ENCODE results near the gene CDC34. TPM values are rescaled to one million over a fixed set of nuclear protein-coding genes. Genes with fewer than 3 reads are reported as not detected.

Gene CDC34
- total RNA-seq, 1 donor from 2014 or later = 96.5 TPM

DNA sequence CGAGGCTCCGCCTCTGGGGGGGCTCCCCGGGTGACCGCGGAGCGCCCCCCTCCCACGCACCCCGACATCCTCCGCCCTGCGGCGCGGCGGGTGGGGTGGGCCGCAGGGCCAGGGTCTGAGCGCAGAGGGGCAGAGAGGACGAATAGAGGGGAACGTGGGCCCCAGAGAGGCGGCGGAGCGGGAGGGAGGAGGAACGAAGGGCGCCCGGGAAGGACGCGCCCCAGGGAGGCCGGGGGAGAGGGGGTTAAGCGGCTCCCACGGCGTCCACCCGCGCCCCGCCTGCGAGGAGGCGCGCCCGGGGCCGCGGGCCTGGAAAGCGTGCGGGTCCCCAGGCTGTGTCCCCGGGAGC, 59.2 kb downstream of the CDC34 start:
- DNase-seq = no peak
- Histone ChIP-seq H3K9me3 (replicated peaks) (no peaks in the 10 kb centered on the region), H3K4me3 (peak overlapping the region; percentile 60), H3K36me3 (no peaks in the 10 kb centered on the region), H3K27me3 (ENCODE audit: low read depth) (peaks cover 70% of the 10 kb centered on the region), H3K27ac (replicated peaks) (no peak overlapping the region), H3K4me1 (peaks cover 36% of the 10 kb centered on the region)
- intact Hi-C loops (cut with micrococcal nuclease) = no loop called here
- TF ChIP-seq, protein P1, sequence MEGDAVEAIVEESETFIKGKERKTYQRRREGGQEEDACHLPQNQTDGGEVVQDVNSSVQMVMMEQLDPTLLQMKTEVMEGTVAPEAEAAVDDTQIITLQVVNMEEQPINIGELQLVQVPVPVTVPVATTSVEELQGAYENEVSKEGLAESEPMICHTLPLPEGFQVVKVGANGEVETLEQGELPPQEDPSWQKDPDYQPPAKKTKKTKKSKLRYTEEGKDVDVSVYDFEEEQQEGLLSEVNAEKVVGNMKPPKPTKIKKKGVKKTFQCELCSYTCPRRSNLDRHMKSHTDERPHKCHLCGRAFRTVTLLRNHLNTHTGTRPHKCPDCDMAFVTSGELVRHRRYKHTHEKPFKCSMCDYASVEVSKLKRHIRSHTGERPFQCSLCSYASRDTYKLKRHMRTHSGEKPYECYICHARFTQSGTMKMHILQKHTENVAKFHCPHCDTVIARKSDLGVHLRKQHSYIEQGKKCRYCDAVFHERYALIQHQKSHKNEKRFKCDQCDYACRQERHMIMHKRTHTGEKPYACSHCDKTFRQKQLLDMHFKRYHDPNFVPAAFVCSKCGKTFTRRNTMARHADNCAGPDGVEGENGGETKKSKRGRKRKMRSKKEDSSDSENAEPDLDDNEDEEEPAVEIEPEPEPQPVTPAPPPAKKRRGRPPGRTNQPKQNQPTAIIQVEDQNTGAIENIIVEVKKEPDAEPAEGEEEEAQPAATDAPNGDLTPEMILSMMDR (IDR thresholded peaks at IDR 0.05; ENCODE audit: borderline replicate concordance) = no peak

DNA sequence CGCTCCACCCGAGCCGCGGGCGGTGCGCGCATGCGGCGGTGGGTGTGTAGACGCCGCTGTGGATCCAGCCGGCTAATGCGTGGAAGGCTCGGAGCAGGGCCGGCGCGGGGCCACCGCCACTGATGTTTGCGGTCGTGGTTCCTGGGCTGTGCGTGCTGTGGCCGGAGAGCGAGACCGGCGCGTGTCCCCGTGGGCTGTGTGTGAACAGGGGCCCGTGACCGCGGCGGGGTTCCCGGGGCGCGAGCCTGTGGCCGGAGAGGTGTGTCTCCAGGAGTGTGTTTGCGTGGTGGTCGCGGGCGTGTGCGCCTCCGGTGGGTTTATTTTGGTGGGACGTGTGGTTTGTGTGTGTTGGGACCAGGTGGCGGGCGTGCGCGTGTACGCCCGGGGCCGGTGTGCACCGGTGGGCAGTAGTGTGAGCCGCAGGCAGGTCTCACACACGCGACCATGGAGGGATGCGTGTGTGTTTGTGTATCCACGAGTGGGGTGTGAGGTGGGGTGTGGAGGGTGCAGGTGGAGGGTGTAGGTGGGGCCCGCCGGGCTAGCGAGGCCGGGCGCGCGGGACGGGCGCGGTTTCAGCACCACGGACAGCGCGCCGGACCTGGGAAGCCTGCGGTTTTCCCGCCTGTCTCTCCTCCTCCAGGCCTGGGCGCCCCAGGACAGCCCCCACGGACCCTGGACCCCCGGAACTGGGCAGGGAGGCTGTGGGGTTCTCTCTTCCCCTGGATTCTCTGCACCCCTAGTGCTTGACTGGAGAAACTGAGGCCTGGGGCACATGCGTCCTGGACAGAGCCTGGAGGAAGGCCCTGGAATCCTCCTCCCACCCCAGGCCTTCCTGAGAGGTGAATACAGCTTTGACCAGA, 59.8 kb downstream of the CDC34 start:
- H3K4me3 ChIP-seq = peak overlapping the region; percentile 60
- intact Hi-C loops (cut with micrococcal nuclease) = no loop called here
- H3K27ac ChIP-seq (replicated peaks) = no peak overlapping the region
- H3K9me3 ChIP-seq (replicated peaks) = no peaks in the 10 kb centered on the region
- H3K27me3 ChIP-seq (ENCODE audit: low read depth) = peaks cover 65% of the 10 kb centered on the region
- DNase-seq = no peak
- TF ChIP-seq, protein P1 (IDR thresholded peaks at IDR 0.05; ENCODE audit: borderline replicate concordance) = no peak
- H3K4me1 ChIP-seq = peaks cover 36% of the 10 kb centered on the region
- no peaks in the 10 kb centered on the region for H3K36me3 ChIP-seq

Other genes starting within 250 kb of the CDC34 start
- not detected for gene PLPP2, start 240.4 kb upstream of the CDC34 start, total RNA-seq
- 15.9 TPM for gene MIER2, start 187.0 kb upstream of the CDC34 start, total RNA-seq
- 0.63 TPM for gene C2CD4C, start 122.6 kb upstream of the CDC34 start, total RNA-seq
- 11.3 TPM for gene SHC2, start 70.7 kb upstream of the CDC34 start, total RNA-seq
- 0.22 TPM for gene MADCAM1, start 35.3 kb upstream of the CDC34 start, total RNA-seq
- gene TPGS1, start 24.3 kb upstream of the CDC34 start, total RNA-seq = 11.2 TPM
- not detected for gene GZMM, start 12.3 kb downstream of the CDC34 start, total RNA-seq
- 1,533 TPM for gene BSG, start 40.8 kb downstream of the CDC34 start, total RNA-seq
- gene HCN2, start 58.1 kb downstream of the CDC34 start, total RNA-seq = 21.9 TPM
- gene POLRMT, start 101.8 kb downstream of the CDC34 start, total RNA-seq = 54.3 TPM
- gene FGF22, start 108.1 kb downstream of the CDC34 start, total RNA-seq = not detected
- 25.5 TPM for gene RNF126, start 131.5 kb downstream of the CDC34 start, total RNA-seq
- 56.1 TPM for gene FSTL3, start 144.6 kb downstream of the CDC34 start, total RNA-seq
- not detected for gene PRSS57, start 163.7 kb downstream of the CDC34 start, total RNA-seq
- 26.8 TPM for gene PALM, start 177.2 kb downstream of the CDC34 start, total RNA-seq
- gene MISP, start 219.4 kb downstream of the CDC34 start, total RNA-seq = not detected